ENCODE results near the gene ASXL3.

ASXL3 gene

GRCh38 chr18:33682436-33682835 lies 104.4 kb downstream of the ASXL3 start:
- H3K27me3 ChIP-seq (ENCODE audit: control insufficient read depth, low read length), result no peaks in the 10 kb centered on the region
- no peaks in the 10 kb centered on the region for H3K9me2 ChIP-seq (replicated peaks; ENCODE audit: control insufficient read depth, low read length)
- H3F3A ChIP-seq (ENCODE audit: control insufficient read depth, insufficient read depth), result no peaks in the 10 kb centered on the region
- no peaks in the 10 kb centered on the region for H3K79me2 ChIP-seq (ENCODE audit: control insufficient read depth, low read length)
- H3K9me3 ChIP-seq (ENCODE audit: control insufficient read depth, insufficient read depth, low read length), result 0 out of 2 replicates have a peak, but pooled peaks cover 2% of the 10 kb centered on the region
- TF ChIP-seq EZH2phosphoT487 (IDR thresholded peaks at IDR 0.05; ENCODE audit: borderline replicate concordance, low read length) (no peak), CTCF (IDR thresholded peaks at IDR 0.05; ENCODE audit: low read depth, low read length, poor library complexity, severe bottlenecking) (no peak)
- no peak overlapping the region for H3K4me2 ChIP-seq (ENCODE audit: low read length)
- no peaks in the 10 kb centered on the region for H4K20me1 ChIP-seq (ENCODE audit: control insufficient read depth, insufficient read depth, low read depth, low read length)
- H3K27ac ChIP-seq (ENCODE audit: low read depth, low read length), result no peak overlapping the region
- no peak overlapping the region for H3K4me3 ChIP-seq (ENCODE audit: low read length)
- no peaks in the 10 kb centered on the region for H3K36me3 ChIP-seq (ENCODE audit: control insufficient read depth, low read length)
- H3K4me1 ChIP-seq (ENCODE audit: control insufficient read depth, low read length), result peaks cover 5% of the 10 kb centered on the region

- H3K27me3 ChIP-seq (ENCODE audit: control insufficient read depth, low read length), result no peaks in the 10 kb centered on the region
- no peak overlapping the region for H3K4me2 ChIP-seq (ENCODE audit: low read length)
- TF ChIP-seq EZH2phosphoT487 (IDR thresholded peaks at IDR 0.05; ENCODE audit: borderline replicate concordance, low read length) (no peak), CTCF (IDR thresholded peaks at IDR 0.05; ENCODE audit: low read depth, low read length, poor library complexity, severe bottlenecking) (no peak)
- no peaks in the 10 kb centered on the region for H4K20me1 ChIP-seq (ENCODE audit: control insufficient read depth, insufficient read depth, low read depth, low read length)
- no peaks in the 10 kb centered on the region; the same call in 1 of the 2 replicates for H3K9me3 ChIP-seq (ENCODE audit: control insufficient read depth, insufficient read depth, low read length)
- no peaks in the 10 kb centered on the region for H3F3A ChIP-seq (ENCODE audit: control insufficient read depth, insufficient read depth)
- no peak overlapping the region for H3K4me3 ChIP-seq (ENCODE audit: low read length)
- H3K9me2 ChIP-seq (replicated peaks; ENCODE audit: control insufficient read depth, low read length), result no peaks in the 10 kb centered on the region
- H3K79me2 ChIP-seq (ENCODE audit: control insufficient read depth, low read length), result no peaks in the 10 kb centered on the region
- H3K4me1 ChIP-seq (ENCODE audit: control insufficient read depth, low read length), result no peaks in the 10 kb centered on the region
- no peak overlapping the region for H3K27ac ChIP-seq (ENCODE audit: low read depth, low read length)
- H3K36me3 ChIP-seq (ENCODE audit: control insufficient read depth, low read length), result no peaks in the 10 kb centered on the region
These were observed 116.6 kb downstream of the ASXL3 start for GRCh38 chr18:33694593-33694992.

- Histone ChIP-seq H3K4me1 (ENCODE audit: control insufficient read depth, low read length) (no peaks in the 10 kb centered on the region), H3K36me3 (ENCODE audit: control insufficient read depth, low read length) (no peaks in the 10 kb centered on the region), H3K9me3 (ENCODE audit: control insufficient read depth, insufficient read depth, low read length) (no peaks in the 10 kb centered on the region; the same call in 1 of the 2 replicates), H3K9me2 (replicated peaks; ENCODE audit: control insufficient read depth, low read length) (no peaks in the 10 kb centered on the region), H3K27ac (ENCODE audit: low read depth, low read length) (no peak overlapping the region), H3K27me3 (ENCODE audit: control insufficient read depth, low read length) (no peaks in the 10 kb centered on the region), H3K4me3 (ENCODE audit: low read length) (no peak overlapping the region), H4K20me1 (ENCODE audit: control insufficient read depth, insufficient read depth, low read depth, low read length) (no peaks in the 10 kb centered on the region), H3F3A (ENCODE audit: control insufficient read depth, insufficient read depth) (no peaks in the 10 kb centered on the region), H3K4me2 (ENCODE audit: low read length) (no peak overlapping the region), H3K79me2 (ENCODE audit: control insufficient read depth, low read length) (no peaks in the 10 kb centered on the region)
- no peak for TF ChIP-seq CTCF (IDR thresholded peaks at IDR 0.05; ENCODE audit: low read depth, low read length, poor library complexity, severe bottlenecking)
- no peak for TF ChIP-seq EZH2phosphoT487 (IDR thresholded peaks at IDR 0.05; ENCODE audit: borderline replicate concordance, low read length)
These were observed 118.5 kb downstream of the ASXL3 start for GRCh38 chr18:33696332-33697162.

Data from DOHH2 (cell line).